Measurements from ENCODE around the gene ATF7.
"Not testable (repeated sequence)": the region's sequence is repeated elsewhere in the genome, so short reads cannot be mapped to it uniquely, and the experiment has no call there.

ATF7 gene

DNA sequence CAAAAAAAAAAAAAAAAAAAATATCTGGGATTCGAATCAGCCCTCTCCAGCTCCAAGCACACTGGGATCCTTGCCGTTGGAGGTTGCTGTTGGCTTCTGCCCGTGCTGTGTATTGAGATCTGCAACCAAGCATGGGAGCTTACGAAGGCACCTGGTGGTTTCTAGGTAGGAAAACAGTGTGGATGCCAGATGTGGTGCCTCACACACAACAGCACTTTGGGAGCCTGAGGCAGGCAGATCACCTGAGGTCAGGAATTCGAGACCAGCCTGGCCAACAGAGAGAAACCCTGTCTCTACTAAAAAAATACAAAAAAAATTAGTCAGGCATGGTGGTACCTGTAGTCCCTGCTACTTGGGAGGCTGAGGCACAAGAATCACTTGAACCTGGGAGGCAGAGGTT lies 47.4 kb downstream of the ATF7 start:
- no peak for DNase-seq (ENCODE audit: low read depth, low spot score)
- H3K4me3 ChIP-seq, result no peak overlapping the region
- TF ChIP-seq POLR2AphosphoS5 (IDR thresholded peaks at IDR 0.05; ENCODE audit: borderline replicate concordance, low read depth, low read length), result no peak
- no peak for TF ChIP-seq FOXP2 (optimal IDR thresholded peaks at IDR 0.05; ENCODE audit: control extremely low read depth, extremely low read length, insufficient read depth)
- no peak for TF ChIP-seq EZH2 (IDR thresholded peaks at IDR 0.05)
- H3K27ac ChIP-seq, result no peak overlapping the region
- no peak overlapping the region for H3K9ac ChIP-seq (ENCODE audit: insufficient read length)
- H3K36me3 ChIP-seq (ENCODE audit: insufficient read depth, low read length), result no peaks in the 10 kb centered on the region
- H3K9me3 ChIP-seq (ENCODE audit: low read depth, low read length), result no peaks in the 10 kb centered on the region

DNA sequence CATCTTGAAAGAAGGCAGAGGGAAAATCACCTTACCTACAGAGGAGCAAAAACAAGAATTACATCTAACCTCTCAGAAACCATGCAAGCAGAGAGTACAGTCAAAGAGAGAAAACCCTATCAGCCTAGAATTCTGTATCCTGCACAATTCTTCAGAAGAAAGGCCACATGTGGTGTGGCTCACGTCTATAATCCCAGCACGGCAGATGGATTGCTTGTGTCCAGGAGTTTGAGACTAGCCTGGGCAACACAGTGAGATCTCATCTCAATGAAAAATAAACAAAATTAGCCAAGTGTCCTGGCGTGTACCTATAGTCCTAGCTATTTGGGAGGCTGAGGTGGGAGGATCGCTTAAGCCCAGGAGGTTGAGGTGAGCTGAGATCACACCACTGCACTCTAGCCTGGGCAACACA lies 48.2 kb downstream of the ATF7 start:
- Histone ChIP-seq H3K4me3 (no peak overlapping the region), H3K27ac (peak overlapping the region; percentile 70), H3K36me3 (ENCODE audit: insufficient read depth, low read length) (no peaks in the 10 kb centered on the region; the same call in 1 of the 2 replicates), H3K9me3 (ENCODE audit: low read depth, low read length) (no peaks in the 10 kb centered on the region), H3K9ac (ENCODE audit: insufficient read length) (no peak overlapping the region)
- TF ChIP-seq EZH2 (IDR thresholded peaks at IDR 0.05), result no peak
- TF ChIP-seq POLR2AphosphoS5 (IDR thresholded peaks at IDR 0.05; ENCODE audit: borderline replicate concordance, low read depth, low read length), result no peak
- no peak for TF ChIP-seq FOXP2 (optimal IDR thresholded peaks at IDR 0.05; ENCODE audit: control extremely low read depth, extremely low read length, insufficient read depth)
- no peak for DNase-seq (ENCODE audit: low read depth, low spot score)

GRCh38 chr12:53575502-53576249 lies 50.5 kb downstream of the ATF7 start:
- peak overlapping the region; percentile 11 for H3K4me3 ChIP-seq
- H3K9me3 ChIP-seq (ENCODE audit: low read depth, low read length), result no peaks in the 10 kb centered on the region
- H3K9ac ChIP-seq (ENCODE audit: insufficient read length), result no peak overlapping the region
- peak overlapping the region; percentile 89 for H3K27ac ChIP-seq
- H3K36me3 ChIP-seq (ENCODE audit: insufficient read depth, low read length), result peaks cover 5% of the 10 kb centered on the region
- TF ChIP-seq FOXP2 (optimal IDR thresholded peaks at IDR 0.05; ENCODE audit: control extremely low read depth, extremely low read length, insufficient read depth) (no peak), EZH2 (IDR thresholded peaks at IDR 0.05) (no peak), POLR2AphosphoS5 (IDR thresholded peaks at IDR 0.05; ENCODE audit: borderline replicate concordance, low read depth, low read length) (no peak)
- DNase-seq (ENCODE audit: low read depth, low spot score), result peak; percentile 76

DNA sequence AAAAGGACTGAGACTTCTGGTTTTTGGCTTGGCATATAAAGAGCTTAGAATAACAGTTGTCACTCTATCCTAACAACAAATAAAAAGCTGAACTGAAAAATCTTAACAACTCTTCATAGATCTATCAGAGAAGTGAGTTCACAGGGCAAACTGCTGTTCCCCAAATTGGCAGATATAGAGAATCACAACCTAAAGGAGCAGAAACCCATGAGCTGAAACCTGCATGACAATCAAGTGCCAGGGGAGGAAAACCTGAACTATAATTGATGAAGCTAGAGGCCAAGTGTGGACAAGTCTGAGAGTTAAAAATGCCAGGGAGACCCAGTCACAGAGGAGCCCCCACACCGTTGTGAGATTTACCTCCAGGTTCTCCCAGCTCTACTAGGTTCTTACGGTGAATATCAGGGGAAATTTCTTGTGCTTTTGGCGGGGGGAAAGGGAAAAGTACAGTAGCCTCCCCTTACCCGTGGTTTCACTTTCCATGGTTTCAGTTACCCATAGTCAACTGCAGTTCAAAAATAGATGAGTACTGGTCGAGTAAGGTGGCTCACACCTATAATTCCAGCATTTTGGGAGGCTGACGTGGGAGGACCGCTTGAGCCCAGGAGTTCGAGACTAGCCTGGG lies 53.9 kb downstream of the ATF7 start:
- H3K27ac ChIP-seq, result no peak overlapping the region
- DNase-seq (ENCODE audit: low read depth, low spot score), result no peak
- H3K9me3 ChIP-seq (ENCODE audit: low read depth, low read length), result no peaks in the 10 kb centered on the region
- TF ChIP-seq EZH2 (IDR thresholded peaks at IDR 0.05), result no peak
- TF ChIP-seq FOXP2 (optimal IDR thresholded peaks at IDR 0.05; ENCODE audit: control extremely low read depth, extremely low read length, insufficient read depth), result no peak
- TF ChIP-seq POLR2AphosphoS5 (IDR thresholded peaks at IDR 0.05; ENCODE audit: borderline replicate concordance, low read depth, low read length), result no peak
- H3K36me3 ChIP-seq (ENCODE audit: insufficient read depth, low read length), result peaks cover 5% of the 10 kb centered on the region
- H3K4me3 ChIP-seq, result no peak overlapping the region
- no peak overlapping the region for H3K9ac ChIP-seq (ENCODE audit: insufficient read length)

- Histone ChIP-seq H3K9ac (ENCODE audit: insufficient read length) (no peak overlapping the region), H3K4me3 (no peak overlapping the region), H3K27ac (no peak overlapping the region), H3K36me3 (ENCODE audit: insufficient read depth, low read length) (peaks cover 5% of the 10 kb centered on the region), H3K9me3 (ENCODE audit: low read depth, low read length) (no peaks in the 10 kb centered on the region)
- TF ChIP-seq EZH2 (IDR thresholded peaks at IDR 0.05) (no peak), FOXP2 (optimal IDR thresholded peaks at IDR 0.05; ENCODE audit: control extremely low read depth, extremely low read length, insufficient read depth) (no peak), POLR2AphosphoS5 (IDR thresholded peaks at IDR 0.05; ENCODE audit: borderline replicate concordance, low read depth, low read length) (no peak)
- no peak for DNase-seq (ENCODE audit: low read depth, low spot score)
Observed at GRCh38 chr12:53571295-53571694, 54.9 kb downstream of the ATF7 start.

DNA sequence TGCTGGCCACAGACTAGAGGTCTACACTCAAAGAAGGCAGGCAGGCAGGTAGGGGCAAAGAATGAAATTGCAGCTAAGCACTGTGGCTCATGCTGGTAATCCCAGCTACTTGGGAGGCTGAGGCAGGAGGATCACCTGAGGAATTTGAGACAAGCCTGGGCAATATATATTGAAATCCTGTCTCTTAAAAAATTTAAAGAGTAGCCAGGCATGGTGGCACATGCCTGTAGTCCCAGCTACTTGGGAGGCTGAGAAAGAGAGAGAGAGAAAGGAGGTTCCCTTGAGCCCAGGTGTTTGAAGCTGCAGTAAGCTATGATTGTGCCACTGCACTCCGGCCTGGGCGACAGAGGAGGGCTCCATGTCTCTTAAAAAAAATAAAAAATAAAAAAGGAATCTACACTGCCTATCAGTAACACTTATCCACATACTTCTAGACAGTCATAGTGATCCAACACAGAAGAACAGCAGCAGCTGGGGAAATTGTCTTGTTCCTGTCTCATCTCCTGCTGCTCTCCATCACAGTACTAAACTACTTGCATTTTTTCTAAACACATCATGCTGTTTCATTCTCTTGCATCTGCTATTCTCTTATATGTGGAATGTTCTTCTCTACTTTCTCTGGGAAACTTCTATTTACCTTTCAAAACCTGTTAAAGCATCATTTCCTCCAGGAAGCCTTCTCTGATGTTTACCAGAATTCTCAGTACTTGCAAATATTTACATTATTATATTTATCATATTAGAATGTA lies 57.2 kb downstream of the ATF7 start:
- TF ChIP-seq EZH2 (IDR thresholded peaks at IDR 0.05) (no peak), FOXP2 (optimal IDR thresholded peaks at IDR 0.05; ENCODE audit: control extremely low read depth, extremely low read length, insufficient read depth) (no peak), POLR2AphosphoS5 (IDR thresholded peaks at IDR 0.05; ENCODE audit: borderline replicate concordance, low read depth, low read length) (no peak)
- Histone ChIP-seq H3K9me3 (ENCODE audit: low read depth, low read length) (no peaks in the 10 kb centered on the region), H3K9ac (ENCODE audit: insufficient read length) (no peak overlapping the region), H3K36me3 (ENCODE audit: insufficient read depth, low read length) (peaks cover 5% of the 10 kb centered on the region), H3K27ac (0 out of 2 replicates have a peak overlapping the region, but pooled peaks have one; percentile 63), H3K4me3 (no peak overlapping the region)
- DNase-seq (ENCODE audit: low read depth, low spot score), result no peak

- Histone ChIP-seq H3K9me3 (ENCODE audit: low read depth, low read length) (no peaks in the 10 kb centered on the region), H3K9ac (ENCODE audit: insufficient read length) (peak overlapping the region; percentile 19), H3K27ac (peak overlapping the region; percentile 63; the same call in 1 of the 2 replicates), H3K36me3 (ENCODE audit: insufficient read depth, low read length) (peaks cover 5% of the 10 kb centered on the region; the same call in 1 of the 2 replicates), H3K4me3 (no peak overlapping the region)
- TF ChIP-seq EZH2 (IDR thresholded peaks at IDR 0.05) (no peak), FOXP2 (optimal IDR thresholded peaks at IDR 0.05; ENCODE audit: control extremely low read depth, extremely low read length, insufficient read depth) (no peak), POLR2AphosphoS5 (IDR thresholded peaks at IDR 0.05; ENCODE audit: borderline replicate concordance, low read depth, low read length) (no peak)
- DNase-seq (ENCODE audit: low read depth, low spot score), result no peak
Observed at GRCh38 chr12:53567961-53568808, 58.0 kb downstream of the ATF7 start.

GRCh38 chr12:53565376-53565775 lies 60.8 kb downstream of the ATF7 start:
- not testable (repeated sequence) for H3K9ac ChIP-seq (ENCODE audit: insufficient read length); DNase-seq (ENCODE audit: low read depth, low spot score); H3K9me3 ChIP-seq (ENCODE audit: low read depth, low read length); H3K4me3 ChIP-seq; H3K27ac ChIP-seq; H3K36me3 ChIP-seq (ENCODE audit: insufficient read depth, low read length)
